22Rv1 (cell line): ENCODE results near the gene TBCCD1.

Source experiments
- H3K27ac ChIP-seq: fragments of 450-650 bp; 2 replicates; pipeline ENCODE4 v1.5.1; 2017
- ZFX ChIP-seq: fragments of 450-650 bp; IDR thresholded peaks from 2 replicates; pipeline ENCODE4 v1.6.1; 2017; ENCODE audit warnings: antibody characterized with exemption, borderline replicate concordance
- TF ChIP-seq, protein P1 (sequence below): fragments of 450-650 bp; IDR thresholded peaks from 2 replicates; pipeline ENCODE4 v1.5.1; 2017; ENCODE audit warnings: mild to moderate bottlenecking

TBCCD1 gene

DNA sequence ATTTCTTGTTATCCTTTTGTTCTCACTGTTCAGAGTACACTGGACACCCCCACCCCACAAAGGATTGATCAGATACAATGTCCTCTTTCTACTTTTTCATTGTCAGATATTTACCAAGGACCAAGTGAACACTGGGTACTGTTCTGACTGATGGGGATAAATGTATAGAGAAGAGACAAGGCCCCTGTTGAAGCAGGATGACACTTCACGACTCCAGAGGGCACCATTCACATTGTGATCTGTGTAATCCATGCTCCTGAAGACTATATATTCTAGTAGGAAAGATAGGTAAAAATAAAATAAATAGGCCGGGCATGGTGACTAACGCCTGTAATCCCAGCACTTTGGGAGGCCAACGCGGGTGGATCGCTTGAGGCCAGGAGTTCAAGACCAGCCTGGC, 15.8 kb downstream of the TBCCD1 start:
- TF ChIP-seq ZFX: no peak
- TF ChIP-seq, protein P1, sequence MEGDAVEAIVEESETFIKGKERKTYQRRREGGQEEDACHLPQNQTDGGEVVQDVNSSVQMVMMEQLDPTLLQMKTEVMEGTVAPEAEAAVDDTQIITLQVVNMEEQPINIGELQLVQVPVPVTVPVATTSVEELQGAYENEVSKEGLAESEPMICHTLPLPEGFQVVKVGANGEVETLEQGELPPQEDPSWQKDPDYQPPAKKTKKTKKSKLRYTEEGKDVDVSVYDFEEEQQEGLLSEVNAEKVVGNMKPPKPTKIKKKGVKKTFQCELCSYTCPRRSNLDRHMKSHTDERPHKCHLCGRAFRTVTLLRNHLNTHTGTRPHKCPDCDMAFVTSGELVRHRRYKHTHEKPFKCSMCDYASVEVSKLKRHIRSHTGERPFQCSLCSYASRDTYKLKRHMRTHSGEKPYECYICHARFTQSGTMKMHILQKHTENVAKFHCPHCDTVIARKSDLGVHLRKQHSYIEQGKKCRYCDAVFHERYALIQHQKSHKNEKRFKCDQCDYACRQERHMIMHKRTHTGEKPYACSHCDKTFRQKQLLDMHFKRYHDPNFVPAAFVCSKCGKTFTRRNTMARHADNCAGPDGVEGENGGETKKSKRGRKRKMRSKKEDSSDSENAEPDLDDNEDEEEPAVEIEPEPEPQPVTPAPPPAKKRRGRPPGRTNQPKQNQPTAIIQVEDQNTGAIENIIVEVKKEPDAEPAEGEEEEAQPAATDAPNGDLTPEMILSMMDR: no peak
- no peak overlapping the region for H3K27ac ChIP-seq

DNA sequence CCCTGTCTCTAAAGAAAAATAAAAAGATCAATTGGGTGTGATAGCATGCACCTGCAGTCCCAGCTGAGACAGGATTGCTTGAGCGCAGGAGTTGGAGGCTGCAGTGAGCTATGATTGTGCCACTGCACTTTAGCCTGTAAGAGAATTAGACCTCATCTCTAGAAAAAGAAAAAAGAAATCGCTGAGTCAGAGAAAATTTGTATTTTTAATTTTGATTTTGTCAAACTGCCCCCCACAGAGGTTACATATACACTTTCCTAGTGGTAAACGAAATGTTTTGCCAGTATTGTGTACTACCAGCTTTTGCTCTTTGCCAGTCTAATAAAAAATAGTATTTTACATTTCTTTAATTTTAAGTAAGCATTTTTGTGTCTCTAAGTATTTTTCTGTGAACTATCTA, 17.6 kb downstream of the TBCCD1 start:
- no peak overlapping the region for H3K27ac ChIP-seq
- TF ChIP-seq, protein P1: no peak
- no peak for TF ChIP-seq ZFX

DNA sequence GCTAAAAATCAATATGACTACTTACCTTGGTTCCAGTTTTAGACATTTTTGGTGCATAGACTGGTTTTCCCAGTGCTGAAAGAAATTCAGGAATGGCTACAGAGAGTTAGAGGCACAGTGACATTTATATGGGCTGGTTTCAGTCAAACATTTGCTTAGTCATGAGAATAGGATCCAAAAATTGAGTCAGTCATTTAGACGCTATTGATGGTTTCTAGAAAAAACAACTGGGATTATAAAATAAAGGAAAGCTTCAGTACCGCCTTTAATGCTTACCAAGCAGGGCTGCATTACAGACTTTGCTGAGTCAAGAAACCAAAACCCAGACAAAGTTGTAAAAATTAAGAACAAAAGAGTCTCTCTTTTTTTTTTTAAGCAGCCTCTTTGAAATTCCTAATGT, 22.9 kb downstream of the TBCCD1 start, which contains the start of gene CRYGS:
CRYGS (minus strand) TSS at position 100 of the 400 bp plus-strand sequence; CDS start at position 46, 54 bp downstream.
- TF ChIP-seq, protein P1: no peak
- no peak for TF ChIP-seq ZFX
- H3K27ac ChIP-seq: no peak within 1 kb of the TSS

DNA sequence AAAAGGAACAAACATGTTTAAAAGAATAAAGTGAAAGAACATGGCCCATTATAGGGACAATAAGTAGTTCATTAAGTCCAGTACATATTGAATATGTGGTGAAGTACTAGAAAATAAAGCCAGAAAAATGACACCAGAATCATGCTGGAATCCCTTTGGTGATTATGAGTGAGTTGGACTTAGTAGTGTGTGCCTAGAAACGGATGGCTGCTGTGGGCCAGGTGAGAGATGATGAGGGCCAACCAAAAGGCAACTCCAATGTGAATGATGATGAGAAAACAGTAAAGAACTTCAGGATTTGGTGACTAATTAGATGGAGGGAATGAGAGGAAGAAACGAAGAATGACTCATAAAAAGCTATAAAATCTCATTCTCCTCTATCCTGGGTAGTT, 26.3 kb downstream of the TBCCD1 start:
- H3K27ac ChIP-seq: no peak overlapping the region
- TF ChIP-seq, protein P1: peak; percentile 41
- no peak for TF ChIP-seq ZFX

GRCh38 chr3:186540221-186540834, 26.8 kb downstream of the TBCCD1 start:
- H3K27ac ChIP-seq: no peak overlapping the region
- TF ChIP-seq, protein P1: peak; percentile 79
- no peak for TF ChIP-seq ZFX

GRCh38 chr3:186538779-186539178, 28.4 kb downstream of the TBCCD1 start:
- no peak for TF ChIP-seq ZFX
- TF ChIP-seq, protein P1: no peak
- no peak overlapping the region for H3K27ac ChIP-seq
